Measurements from ENCODE around the gene TMEM218.

The TMEM218 gene

GRCh38 chr11:125111343-125112207, at the start of gene TMEM218:
Gene TMEM218, minus strand, starts transcription at chr11:125111626. Its CDS starts 9,385 bp downstream, at chr11:125102241.
- peak; percentile 99 for DNase-seq

- DNase-seq = no peak
Observed at GRCh38 chr11:125157953-125158680, 46.7 kb upstream of the TMEM218 start.

DNA sequence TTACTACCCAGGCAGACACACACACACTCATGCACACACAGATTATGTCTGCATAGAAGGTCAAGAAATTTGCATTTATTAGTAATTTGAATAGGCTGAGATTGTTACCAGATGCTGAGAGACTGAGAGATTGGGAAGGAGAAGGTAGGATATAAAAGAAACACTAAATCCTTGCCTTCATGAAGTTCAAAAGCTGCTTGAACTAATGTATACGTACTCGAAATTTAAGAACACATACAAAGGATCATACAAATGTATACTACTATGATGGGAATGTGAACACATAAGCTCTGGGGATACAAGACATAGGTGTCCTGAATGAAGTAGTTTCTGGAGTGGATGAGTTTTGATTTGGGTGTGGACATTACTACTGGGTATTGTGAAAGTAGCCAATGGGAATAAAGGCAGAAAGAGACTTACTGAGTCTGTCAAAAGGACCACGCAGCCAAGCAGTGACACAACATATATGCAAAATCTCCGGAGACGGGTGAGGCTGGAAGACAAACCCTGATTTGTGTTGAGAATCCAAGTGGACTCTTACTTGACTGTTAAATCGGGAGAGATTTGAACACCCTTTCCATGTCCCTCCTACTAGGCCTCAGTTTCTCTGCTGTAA, 45.8 kb upstream of the TMEM218 start:
- no peak for DNase-seq

DNA sequence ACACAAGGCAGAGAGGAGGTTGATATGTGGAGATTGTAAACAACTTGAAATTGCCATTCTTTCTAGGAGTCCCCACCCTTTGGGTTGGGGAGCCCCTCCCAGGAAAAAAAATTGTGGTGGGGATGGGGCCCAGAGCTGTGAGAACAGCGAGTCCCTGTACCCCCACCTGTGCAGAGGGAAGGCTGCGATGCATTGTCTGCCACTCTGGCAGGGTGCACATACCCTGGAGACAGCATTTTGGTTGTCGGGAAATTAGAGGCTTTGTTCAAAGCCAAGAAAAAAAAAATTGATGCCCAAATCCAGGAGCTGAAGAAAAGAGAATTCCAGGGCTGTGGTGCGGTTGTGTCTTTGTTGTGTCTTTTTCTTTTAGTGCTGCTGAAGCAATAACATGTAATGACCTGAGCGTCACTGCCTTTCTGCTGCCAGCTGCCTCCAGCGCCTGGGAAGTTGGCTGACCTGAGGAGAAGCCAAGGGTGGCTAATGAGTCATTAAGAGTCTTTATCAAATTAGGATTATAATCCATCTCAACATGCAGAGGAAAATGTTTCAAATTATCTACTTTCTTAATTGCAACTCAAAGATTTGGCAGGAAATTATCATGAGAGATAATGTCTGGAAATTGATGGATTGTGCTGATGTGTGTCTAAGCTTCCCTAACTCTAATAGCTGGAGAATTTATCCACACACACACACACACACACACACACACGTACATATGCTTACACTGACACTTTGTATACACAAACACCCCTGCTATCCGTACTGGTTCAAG, 45.1 kb upstream of the TMEM218 start:
- no peak for DNase-seq

- peak in 2 of 3 donors; percentile 12 to 18 for DNase-seq
Observed at GRCh38 chr11:125155767-125156166, 44.3 kb upstream of the TMEM218 start.

DNA sequence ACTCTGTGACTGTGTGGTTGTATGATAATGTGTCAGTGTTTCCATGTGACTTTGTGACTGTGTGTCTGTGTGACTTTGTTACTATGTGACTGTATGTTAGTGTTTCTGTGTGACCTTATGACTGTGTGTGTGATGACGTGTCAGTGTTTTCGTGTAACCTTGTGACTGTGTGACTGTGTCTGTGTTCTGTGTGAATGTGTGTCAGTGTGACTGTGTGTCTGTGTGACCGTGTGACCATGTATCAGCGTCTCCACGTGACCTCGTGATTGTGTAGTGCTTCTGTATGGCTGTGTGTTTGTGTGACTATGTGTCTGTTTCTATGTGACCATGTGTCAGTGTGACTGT, 43.6 kb upstream of the TMEM218 start:
- no peak for DNase-seq

DNA sequence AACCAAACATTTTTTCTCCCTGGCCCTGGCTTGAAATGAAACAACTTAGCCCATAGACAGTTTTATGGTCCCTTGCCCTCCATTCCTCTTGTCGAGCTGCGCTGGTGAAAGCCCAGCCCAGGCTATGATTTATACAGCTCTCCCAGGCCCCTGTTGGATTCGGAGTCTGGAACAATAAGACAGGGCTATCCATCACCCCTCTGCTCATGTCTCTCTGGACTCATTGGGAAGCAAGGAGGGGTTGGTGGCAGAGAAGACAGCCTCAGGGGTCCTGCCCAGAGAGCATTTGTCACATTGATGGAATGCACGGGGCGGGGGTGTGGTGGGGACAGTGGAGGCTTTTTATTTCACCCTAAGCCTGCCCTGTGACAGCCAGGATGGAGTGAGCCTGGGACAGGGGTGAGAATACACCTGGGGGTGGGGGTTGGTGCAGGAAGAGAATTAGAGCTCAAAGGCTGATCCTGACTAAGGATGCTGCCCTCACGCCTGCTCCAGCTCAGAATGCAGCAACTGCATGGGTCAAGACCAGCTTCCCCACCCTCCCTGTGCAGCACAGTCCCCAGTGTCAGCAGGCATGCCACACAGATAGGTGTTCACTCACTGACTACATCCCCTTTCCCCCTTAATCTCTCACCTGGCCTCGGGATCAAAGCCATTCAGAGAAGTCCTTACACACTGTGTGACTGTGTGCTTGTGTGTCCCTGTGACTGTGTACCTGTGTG, 43.1 kb upstream of the TMEM218 start:
- DNase-seq = no peak

DNA sequence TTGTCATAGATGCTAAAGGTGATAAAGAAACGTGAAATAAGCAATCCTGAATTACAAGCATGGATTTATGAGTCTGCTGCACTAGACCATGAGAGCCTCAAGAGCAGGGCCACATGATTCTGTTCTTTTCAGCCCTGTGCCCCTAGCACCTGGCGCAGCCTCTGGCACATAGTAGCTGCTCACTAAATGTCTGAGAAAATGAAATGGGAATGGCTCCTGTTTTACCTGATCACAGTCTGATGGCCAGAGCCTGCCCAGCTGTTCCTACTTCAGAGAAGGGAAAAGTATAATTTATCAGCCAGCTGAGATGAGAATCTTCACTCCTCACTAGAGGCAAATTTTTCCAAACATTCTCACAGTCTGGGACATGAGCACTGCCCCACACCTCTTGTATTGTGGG, 42.4 kb upstream of the TMEM218 start:
- no peak for DNase-seq

GRCh38 chr11:125148743-125149142, 37.3 kb upstream of the TMEM218 start:
- no peak for DNase-seq

GRCh38 chr11:125148011-125148410, 36.6 kb upstream of the TMEM218 start:
- DNase-seq = no peak

- DNase-seq = no peak
Observed at GRCh38 chr11:125147280-125147679, 35.9 kb upstream of the TMEM218 start.

GRCh38 chr11:125146232-125146631, 34.8 kb upstream of the TMEM218 start:
- no peak for DNase-seq

DNA sequence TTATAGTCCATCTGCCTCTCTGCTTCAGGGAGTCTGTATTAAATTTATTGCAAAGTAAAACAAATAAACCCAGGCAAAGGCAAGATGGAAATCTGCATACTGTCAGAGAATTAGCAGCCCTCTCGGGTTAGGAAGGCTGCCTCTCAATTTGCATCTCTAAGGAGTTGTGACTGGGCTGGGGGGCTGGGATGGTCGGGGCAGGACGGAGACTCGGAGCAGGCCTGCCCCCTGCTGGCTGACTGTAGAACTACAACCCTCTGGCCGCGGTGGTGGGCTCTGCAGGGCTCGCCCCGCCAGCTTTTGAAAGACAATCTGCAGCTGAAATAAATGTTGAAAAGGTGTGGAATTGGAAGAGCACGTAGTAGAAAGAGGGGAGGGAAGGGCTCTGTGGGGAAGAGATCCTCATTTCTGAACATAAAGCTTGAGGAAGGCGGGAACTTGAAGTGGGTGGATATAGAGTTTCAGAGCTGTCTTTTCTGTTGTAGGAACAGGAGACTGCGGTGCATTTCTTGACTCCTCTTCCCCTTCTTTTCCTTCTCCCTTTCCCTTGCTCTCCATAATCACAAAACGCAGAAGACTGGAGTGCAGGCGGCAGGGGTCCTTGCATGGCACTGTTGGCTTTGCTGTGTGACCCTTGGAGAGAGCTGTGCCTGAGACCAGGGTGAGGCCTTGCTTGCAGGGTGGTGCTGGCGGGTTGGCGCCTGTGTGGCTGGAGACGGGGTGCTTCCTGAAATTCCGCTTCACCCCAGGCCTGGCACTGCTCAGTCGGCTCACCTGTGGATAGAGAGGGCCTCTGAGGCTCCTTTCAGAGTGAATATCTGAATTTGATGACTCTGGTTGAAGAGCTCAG, 30.5 kb upstream of the TMEM218 start:
- peak; percentile 44 to 70 (median 63) for DNase-seq

DNA sequence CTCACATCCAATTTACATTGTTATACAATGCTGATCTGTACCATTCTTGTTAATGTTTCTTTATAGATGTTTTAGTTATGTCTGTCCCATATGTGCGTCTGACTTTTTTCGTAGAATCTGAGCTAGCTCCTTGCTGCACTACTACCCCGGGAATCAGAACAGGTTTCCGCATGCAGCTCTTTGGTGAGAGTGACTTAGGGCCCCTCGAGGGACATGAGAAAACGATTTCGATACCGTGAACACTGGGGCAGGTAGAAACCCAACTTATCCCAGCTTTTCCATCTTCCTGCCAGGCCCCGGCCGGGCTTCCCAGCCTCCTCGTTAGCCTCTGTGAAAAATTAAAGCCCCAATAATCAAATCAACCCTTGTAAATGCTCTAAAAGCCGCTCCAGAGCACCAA, 29.8 kb upstream of the TMEM218 start:
- no peak for DNase-seq

DNA sequence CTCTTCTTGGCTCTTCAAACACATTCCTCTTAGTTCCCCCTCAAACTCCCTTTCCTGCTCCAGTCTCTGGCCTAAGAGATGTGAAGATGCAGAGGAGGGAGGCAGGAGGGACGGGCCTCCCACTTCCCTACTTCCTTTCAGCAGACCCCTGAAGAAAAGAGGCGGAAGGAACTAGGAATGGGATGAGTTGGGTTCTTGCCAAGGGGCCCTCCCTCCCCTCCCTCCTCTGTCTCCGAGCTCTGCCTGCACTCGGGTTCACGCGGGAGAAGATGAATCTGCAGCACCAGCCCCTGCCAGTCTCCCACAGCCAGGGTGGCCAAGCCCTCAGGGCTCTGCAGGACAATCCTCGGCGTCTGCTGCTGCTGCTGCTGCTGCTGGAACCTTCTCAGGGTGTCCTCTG, 28.8 kb upstream of the TMEM218 start:
- no peak for DNase-seq

DNA sequence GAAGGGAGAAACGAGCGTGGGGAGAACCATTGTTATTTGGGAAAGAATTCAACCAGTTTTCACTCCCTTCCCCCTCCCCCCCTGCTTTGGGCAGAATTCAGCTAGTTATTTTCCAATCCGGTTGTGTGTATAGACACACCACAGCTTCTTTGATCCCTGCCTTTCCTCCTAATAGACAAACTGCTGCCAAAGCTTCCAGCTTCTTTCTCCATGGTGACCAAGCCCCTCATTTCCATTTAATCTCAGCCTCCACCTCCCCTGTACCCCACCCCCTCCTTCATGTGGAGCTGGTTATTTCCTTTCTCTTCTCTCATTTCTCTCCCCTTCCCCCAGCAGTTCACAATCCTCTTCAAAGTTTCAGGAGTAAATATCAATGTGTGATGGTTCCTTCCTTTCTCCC, 28.4 kb upstream of the TMEM218 start:
- DNase-seq = no peak

DNA sequence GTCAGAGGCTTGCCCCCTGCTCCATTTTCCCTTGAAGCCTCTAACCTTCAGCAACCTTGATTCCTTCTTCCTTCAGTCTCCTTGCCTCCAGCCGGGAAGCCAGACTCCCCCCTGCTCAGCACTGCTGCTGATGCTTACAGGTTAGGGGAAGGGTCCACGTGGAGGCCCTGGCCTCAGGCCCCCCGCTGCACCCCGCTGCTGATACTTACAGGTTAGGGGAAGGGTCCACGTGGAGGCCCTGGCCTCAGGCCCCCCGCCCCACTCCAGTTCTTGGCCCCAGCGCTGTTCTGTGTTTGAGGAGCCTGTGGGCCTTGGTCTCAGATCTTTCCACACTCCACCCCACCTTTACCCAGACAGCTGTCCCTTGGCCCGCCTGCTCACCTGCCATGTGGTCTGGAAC, 27.5 kb upstream of the TMEM218 start:
- DNase-seq = no peak

DNA sequence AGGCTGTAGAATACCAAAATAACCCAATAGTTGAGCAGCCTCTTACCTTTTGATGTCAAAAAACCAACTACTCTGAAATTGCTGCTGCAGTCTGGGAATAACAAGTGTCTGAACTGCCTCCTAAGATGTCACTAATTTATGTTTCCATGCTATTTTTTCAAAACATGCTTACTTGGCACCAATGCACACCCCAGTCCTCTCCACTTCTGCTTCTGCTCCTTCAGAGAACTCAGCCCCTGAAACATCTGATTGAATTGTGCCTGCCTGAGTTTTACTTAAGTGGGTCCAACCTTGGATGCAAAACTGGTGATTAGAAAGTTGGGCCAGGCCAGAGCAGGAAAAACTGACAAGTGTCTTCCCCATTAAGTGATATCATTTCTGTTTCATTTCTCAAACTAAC, 24.6 kb upstream of the TMEM218 start:
- DNase-seq = peak in 1 of 3 donors; percentile 27

DNA sequence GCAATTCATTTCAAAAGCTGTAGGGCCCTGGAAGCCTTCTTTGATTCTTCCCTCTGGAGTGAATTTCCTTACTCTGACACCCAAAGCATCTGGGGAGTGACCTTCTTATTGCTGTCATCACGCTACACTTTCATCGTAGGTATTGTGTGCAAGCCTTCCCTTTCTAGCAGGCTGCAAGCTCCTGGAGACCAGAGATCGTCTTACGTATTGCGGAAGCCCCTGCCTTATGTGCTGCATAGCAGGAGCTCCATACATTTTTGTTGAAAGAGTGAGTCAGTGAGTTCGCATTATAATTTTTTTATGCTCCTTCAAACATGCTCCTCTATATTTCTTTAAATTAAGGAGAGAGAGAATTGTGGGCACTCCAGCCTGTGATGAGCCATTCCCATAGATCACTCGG, 21.2 kb upstream of the TMEM218 start:
- no peak for DNase-seq

DNA sequence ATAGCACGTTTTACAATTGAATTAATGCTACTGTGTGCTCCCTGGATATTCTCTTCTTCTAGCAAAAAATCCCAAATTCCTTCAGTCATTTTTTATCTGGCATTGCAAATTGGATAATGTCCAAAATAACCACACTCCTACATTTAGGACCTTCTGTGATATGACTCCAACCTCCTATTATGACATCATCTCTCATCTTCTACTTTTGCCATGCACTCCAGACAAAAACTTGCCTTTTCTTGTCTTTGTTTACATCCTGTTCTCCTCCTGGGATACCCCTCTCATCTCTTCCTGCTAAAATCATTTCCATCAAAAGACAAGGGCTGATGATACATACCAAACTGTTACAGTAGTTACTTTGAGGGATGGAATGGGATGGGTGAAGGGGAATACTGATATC, 20.6 kb upstream of the TMEM218 start:
- no peak for DNase-seq

DNA sequence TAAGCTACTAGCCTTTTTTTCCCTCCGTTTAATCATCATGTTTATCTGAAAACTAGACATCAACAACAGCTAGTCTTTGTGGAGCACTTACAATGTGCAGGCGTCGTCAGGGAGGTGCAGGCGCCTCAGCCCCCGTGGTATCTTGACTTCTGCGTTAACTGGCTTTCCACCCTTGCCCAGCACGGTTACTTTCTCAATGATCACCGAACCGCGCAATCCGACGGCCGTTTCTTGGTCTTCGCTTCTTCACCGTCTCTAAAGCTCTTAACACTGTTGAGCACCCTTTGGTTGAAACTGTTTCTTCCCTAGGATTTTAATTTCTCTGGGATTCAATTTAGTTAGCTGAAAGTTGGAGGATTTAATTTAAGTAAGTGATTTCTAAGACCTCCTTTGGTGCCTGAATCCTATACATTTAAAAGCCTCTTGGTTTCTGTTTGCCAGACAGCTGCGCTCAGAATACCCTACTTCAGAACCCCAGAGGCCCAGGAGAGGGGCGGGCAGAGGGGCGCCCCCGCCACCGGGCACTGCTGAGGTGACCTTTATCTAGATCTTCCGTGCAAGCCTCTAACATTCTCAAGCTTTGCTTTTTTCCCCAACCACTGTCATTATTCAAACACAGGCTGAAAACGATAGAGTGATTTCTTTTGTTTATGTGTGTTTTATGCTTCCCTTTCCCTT, 18.0 kb upstream of the TMEM218 start:
- DNase-seq = no peak

Data from suppressor macrophage treated with lipopolysaccharide for 1 hour (primary cell).